ENCODE measurements around the gene CELSR1. TPM values are rescaled to one million over a fixed set of nuclear protein-coding genes. Genes with fewer than 3 reads are reported as not detected.
A peak's percentile ranks its signal among the peaks of the same experiment; 100 is the strongest.

The CELSR1 gene
- total and polyA plus RNA-seq, 2 donors (not counting 1 experiment from before 2014, with no cell fraction given): 30.2 to 34.8 TPM

GRCh38 chr22:46369716-46370583 is 167.5 kb downstream of the CELSR1 start:
- DNase-seq: no peak
- Histone ChIP-seq H3K27ac (ENCODE audit: low read length in 2 of 2) (no peak overlapping the region), H3K79me2 (ENCODE audit: control insufficient read depth, insufficient read depth, low read length) (no peaks in the 10 kb centered on the region), H3K4me3 (ENCODE audit: control extremely low read depth in 1 of 5, extremely low read depth in 1 of 5, insufficient read depth in 1 of 5, low read depth in 2 of 5, low read length in 4 of 5) (no peak overlapping the region), H3K9me3 (ENCODE audit: control extremely low read depth in 1 of 3, control insufficient read depth in 2 of 3, insufficient read depth in 1 of 3, low read length in 2 of 3) (peaks cover 0 to 9% (median 0%) of the 10 kb centered on the region in 3 donors), H3K27me3 (replicated peaks in 1 of 4; ENCODE audit: control extremely low read depth in 1 of 4, control insufficient read depth in 3 of 4, insufficient read depth in 4 of 4, low read length in 3 of 4) (peaks cover 0 to 10% (median 0%) of the 10 kb centered on the region in 4 experiments), H3K4me1 (ENCODE audit: control insufficient read depth in 2 of 2, insufficient read depth in 2 of 2, low read length in 2 of 2) (peaks cover 14 to 66% of the 10 kb centered on the region in 2 donors), H4K20me1 (ENCODE audit: control insufficient read depth, insufficient read depth, low read length, poor library complexity, severe bottlenecking) (peaks cover 15% of the 10 kb centered on the region), H3K4me2 (replicated peaks; ENCODE audit: low read depth, low read length, poor library complexity, severe bottlenecking) (no peak overlapping the region), H3K9ac (ENCODE audit: low read length) (no peak overlapping the region), H3K36me3 (replicated peaks in 1 of 2; ENCODE audit: control extremely low read depth in 1 of 2, control insufficient read depth in 1 of 2, extremely low read depth in 1 of 2, insufficient read depth in 2 of 2, low read length in 1 of 2) (peaks cover 0 to 29% of the 10 kb centered on the region in 2 experiments), H2AFZ (ENCODE audit: insufficient read depth, low read depth, low read length, poor library complexity, severe bottlenecking) (no peak overlapping the region)
- CTCF ChIA-PET: interaction anchor here (0.6 to 5.5 kb wide), 2 partner anchors 173 to 249 kb away, joined by 3 to 142 read pairs; no protein-coding TSS in a partner anchor
- POLR2A ChIA-PET: no interaction called here
- ATAC-seq (ENCODE audit: low read depth): no peak
- intact Hi-C loops (cut with micrococcal nuclease): loop anchor here (10.0 kb wide), 1 partner anchor 65 kb away; no protein-coding TSS in a partner anchor
- Mint-ChIP-seq H3K27ac (peak overlapping the region; percentile 11), H3K4me3 (no peak overlapping the region), H3K4me1 (peaks cover 16% of the 10 kb centered on the region), H3K9me3 (ENCODE audit: insufficient read depth) (no peaks in the 10 kb centered on the region), H3K27me3 (no peaks in the 10 kb centered on the region)
- 93% methylated on average over 20 of the region's 25 CpGs for WGBS (ENCODE audit: insufficient coverage)
- TF ChIP-seq EZH2 (IDR thresholded peaks at IDR 0.05; ENCODE audit: borderline replicate concordance, insufficient read depth, low read depth, low read length, poor library complexity, severe bottlenecking) (no peak), CTCF (IDR thresholded peaks at IDR 0.05) (no peak)
